ENCODE results near the gene CECR2. TPM values are rescaled to one million over a fixed set of nuclear protein-coding genes. Genes with fewer than 3 reads are reported as not detected.
A peak's percentile ranks its signal among the peaks of the same experiment; 100 is the strongest.

The CECR2 gene
- total RNA-seq, 1 donor from 2014 or later, result 1.4 TPM

DNA sequence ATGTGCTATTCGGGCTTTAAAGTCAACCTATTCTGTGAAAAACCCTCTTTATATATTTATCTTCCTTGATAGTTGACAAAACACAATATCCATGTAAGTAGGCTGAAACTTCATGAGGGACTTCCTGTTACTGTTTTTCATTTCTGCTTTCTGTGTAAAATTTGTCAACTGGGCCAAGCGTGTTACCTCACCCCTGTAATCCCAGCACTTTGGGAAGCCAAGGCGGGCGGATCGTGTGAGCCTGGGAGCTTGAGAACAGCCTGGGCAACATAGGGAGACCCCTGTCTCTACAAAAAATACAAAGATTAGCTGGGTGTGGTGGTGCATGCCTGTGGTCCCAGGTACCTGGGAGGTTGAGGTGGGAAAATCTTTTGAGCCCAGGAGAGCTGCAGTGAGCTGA lies 127.6 kb downstream of the CECR2 start:
- Histone ChIP-seq H3K4me3 (no peak overlapping the region), H3K9me3 (no peaks in the 10 kb centered on the region), H3K27me3 (no peaks in the 10 kb centered on the region), H3K4me1 (peaks cover 0 to 2% of the 10 kb centered on the region in 2 donors), H3K36me3 (no peaks in the 10 kb centered on the region), H3K27ac (no peak overlapping the region)
- intact Hi-C loops (cut with DNase I), result no loop called here
- no peak for DNase-seq (ENCODE audit: low spot score in 2 of 2)
- TF ChIP-seq, protein P1, sequence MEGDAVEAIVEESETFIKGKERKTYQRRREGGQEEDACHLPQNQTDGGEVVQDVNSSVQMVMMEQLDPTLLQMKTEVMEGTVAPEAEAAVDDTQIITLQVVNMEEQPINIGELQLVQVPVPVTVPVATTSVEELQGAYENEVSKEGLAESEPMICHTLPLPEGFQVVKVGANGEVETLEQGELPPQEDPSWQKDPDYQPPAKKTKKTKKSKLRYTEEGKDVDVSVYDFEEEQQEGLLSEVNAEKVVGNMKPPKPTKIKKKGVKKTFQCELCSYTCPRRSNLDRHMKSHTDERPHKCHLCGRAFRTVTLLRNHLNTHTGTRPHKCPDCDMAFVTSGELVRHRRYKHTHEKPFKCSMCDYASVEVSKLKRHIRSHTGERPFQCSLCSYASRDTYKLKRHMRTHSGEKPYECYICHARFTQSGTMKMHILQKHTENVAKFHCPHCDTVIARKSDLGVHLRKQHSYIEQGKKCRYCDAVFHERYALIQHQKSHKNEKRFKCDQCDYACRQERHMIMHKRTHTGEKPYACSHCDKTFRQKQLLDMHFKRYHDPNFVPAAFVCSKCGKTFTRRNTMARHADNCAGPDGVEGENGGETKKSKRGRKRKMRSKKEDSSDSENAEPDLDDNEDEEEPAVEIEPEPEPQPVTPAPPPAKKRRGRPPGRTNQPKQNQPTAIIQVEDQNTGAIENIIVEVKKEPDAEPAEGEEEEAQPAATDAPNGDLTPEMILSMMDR (IDR thresholded peaks at IDR 0.05), result no peak

DNA sequence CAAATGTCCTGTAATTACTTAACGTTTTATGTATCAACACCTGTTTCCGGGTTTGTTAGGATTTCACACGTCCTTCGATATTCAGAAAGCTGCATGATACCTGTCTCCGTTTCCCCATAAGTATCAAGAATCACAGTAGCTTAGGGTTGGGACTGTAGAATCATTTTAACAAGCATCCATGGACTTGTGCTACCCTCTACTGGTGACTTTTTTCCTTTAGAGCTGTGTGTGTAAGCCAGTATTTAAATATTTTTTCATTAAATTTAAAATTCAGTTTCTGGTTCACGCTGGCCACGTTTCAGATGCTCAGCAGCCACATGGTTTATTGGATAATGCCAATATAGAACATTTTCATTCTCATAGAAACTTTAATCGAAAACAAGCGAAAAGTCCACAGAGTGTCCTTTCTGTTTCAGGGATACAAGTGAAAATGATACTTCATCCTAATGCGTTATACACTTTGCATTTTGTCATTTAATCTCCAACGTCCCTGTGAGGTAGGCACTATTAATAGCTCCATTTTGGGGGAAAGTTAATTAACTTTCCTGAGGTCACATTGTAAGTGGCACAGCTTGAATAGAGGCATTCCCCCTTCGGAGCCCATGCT lies 132.5 kb downstream of the CECR2 start:
- intact Hi-C loops (cut with DNase I), result loop anchor here (2.0 to 5.0 kb wide), 2 partner anchors 329 to 427 kb away; no protein-coding TSS in a partner anchor
- no peaks in the 10 kb centered on the region for H3K4me1 ChIP-seq
- no peak overlapping the region for H3K27ac ChIP-seq
- DNase-seq (ENCODE audit: low spot score in 2 of 2), result no peak
- H3K4me3 ChIP-seq, result no peak overlapping the region
- no peaks in the 10 kb centered on the region for H3K36me3 ChIP-seq
- no peaks in the 10 kb centered on the region for H3K27me3 ChIP-seq
- TF ChIP-seq, protein P1 (IDR thresholded peaks at IDR 0.05), result peak; percentile 48 to 62 (median 53)
- H3K9me3 ChIP-seq, result no peaks in the 10 kb centered on the region

DNA sequence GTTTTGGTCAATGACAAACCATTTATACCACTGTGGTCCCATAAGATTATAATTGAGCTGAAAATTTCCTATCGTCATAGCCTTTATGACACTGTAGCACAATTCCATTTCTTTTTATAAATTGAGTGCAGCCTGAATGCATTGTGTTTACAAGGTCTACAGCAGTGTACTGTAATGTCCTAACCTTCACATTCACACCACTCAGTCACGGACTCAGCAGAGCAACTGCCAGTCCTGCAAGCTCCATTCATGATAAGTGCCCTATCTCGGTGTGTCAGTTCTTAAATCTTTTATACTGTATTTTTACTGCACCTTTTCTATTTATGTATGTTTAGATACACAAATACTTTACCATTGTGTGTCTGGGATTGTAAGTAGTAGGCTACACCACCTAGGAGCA lies 138.8 kb downstream of the CECR2 start:
- Histone ChIP-seq H3K9me3 (no peaks in the 10 kb centered on the region), H3K36me3 (no peaks in the 10 kb centered on the region), H3K27me3 (no peaks in the 10 kb centered on the region), H3K4me3 (no peak overlapping the region), H3K27ac (no peak overlapping the region), H3K4me1 (no peaks in the 10 kb centered on the region)
- no peak for DNase-seq (ENCODE audit: low spot score in 2 of 2)
- TF ChIP-seq, protein P1 (IDR thresholded peaks at IDR 0.05), result no peak
- intact Hi-C loops (cut with DNase I), result no loop called here

DNA sequence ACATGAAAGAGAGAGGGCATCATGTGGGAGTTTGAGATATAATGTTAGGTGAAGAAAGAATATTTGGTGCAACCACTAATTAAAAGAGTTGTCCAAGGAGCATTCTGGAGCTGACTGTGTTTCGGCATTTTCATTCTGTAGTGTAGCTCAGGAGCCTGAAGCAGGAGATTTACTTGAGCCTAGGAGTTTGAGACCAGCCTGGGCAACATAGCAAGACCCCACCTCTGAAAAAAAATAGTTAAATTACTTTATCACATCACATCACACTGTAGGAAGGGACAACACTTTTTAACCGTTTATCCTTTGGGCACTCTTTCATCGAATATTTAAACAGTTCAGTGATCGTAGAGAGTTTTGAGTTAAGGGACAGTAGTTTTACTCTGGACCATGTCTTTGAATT lies 143.7 kb downstream of the CECR2 start:
- no peaks in the 10 kb centered on the region for H3K36me3 ChIP-seq
- intact Hi-C loops (cut with DNase I), result no loop called here
- H3K27me3 ChIP-seq, result no peaks in the 10 kb centered on the region
- H3K4me3 ChIP-seq, result no peak overlapping the region
- H3K27ac ChIP-seq, result no peak overlapping the region
- no peaks in the 10 kb centered on the region for H3K4me1 ChIP-seq
- TF ChIP-seq, protein P1 (IDR thresholded peaks at IDR 0.05), result no peak
- H3K9me3 ChIP-seq, result no peaks in the 10 kb centered on the region
- no peak for DNase-seq (ENCODE audit: low spot score in 2 of 2)

DNA sequence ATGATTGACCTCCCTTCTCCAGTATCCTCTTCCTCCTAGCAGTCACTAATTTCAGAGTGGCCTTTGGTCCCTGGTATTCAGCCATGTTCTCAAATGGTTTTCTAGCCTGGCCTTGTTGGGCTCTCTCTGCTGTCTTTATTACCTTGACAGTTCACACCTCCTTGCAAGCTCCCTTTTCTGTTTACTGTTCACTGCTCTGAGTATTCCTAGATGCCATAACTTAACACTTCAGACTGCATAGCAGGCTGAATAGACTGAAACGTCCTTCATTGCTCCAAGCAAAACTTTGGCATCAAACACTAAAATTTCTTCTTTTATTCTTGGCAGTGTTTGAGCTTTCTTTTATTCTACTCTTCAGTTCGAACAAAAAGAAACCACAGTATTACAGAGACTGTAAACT lies 144.4 kb downstream of the CECR2 start:
- DNase-seq (ENCODE audit: low spot score in 2 of 2), result no peak
- no peaks in the 10 kb centered on the region for H3K27me3 ChIP-seq
- H3K9me3 ChIP-seq, result no peaks in the 10 kb centered on the region
- H3K27ac ChIP-seq, result no peak overlapping the region
- H3K4me1 ChIP-seq, result no peaks in the 10 kb centered on the region
- intact Hi-C loops (cut with DNase I), result no loop called here
- no peaks in the 10 kb centered on the region for H3K36me3 ChIP-seq
- no peak overlapping the region for H3K4me3 ChIP-seq
- TF ChIP-seq, protein P1 (IDR thresholded peaks at IDR 0.05), result no peak

DNA sequence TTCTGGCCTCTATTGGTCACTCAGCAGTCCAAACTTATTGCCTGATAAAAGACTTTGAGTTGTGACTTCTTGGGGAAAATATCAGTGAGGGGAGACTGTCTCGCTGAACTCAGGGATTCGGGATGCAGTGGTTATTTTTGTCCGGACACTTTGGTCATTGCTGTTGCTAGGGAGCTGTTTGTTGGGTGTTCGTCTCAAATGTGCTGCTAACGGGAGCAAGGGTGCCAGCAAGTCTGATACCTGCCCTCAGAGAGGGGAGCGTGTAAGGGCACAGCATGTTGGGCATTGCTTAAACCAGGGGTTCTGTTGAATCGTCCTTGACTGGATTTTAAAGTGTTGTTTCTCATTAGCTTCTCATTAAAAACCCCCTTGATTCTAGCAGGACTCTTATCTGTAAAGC lies 144.8 kb downstream of the CECR2 start:
- intact Hi-C loops (cut with DNase I), result no loop called here
- Histone ChIP-seq H3K27ac (no peak overlapping the region), H3K9me3 (no peaks in the 10 kb centered on the region), H3K27me3 (no peaks in the 10 kb centered on the region), H3K4me3 (no peak overlapping the region), H3K4me1 (no peaks in the 10 kb centered on the region), H3K36me3 (no peaks in the 10 kb centered on the region)
- no peak for DNase-seq (ENCODE audit: low spot score in 2 of 2)
- TF ChIP-seq, protein P1 (IDR thresholded peaks at IDR 0.05), result no peak

Data from ascending aorta (tissue), 2 donors.